IMR-90 (cell line): ENCODE results near the gene BAD.

Experiments
- BHLHE40 ChIP-seq: fragments of 150-350 bp; IDR thresholded peaks from 2 replicates; pipeline ENCODE4 v1.6.1; 2016; ENCODE audit warnings: mild to moderate bottlenecking, low read depth, low read length
- CEBPB ChIP-seq: IDR thresholded peaks from 2 replicates; pipeline ENCODE4 v1.6.1; 2012; ENCODE audit warnings: low read depth, low read length, improper control_type of control experiment
- CHD1 ChIP-seq: IDR thresholded peaks from 2 replicates; pipeline ENCODE4 v1.6.1; 2012; ENCODE audit warnings: low read depth, low read length, improper control_type of control experiment
- MAFK ChIP-seq: IDR thresholded peaks from 2 replicates; pipeline ENCODE4 v1.6.1; 2012; ENCODE audit warnings: low read depth, low read length, improper control_type of control experiment
- MXI1 ChIP-seq: IDR thresholded peaks from 2 replicates; pipeline ENCODE4 v1.6.1; 2012; ENCODE audit warnings: low read depth, mild to moderate bottlenecking, low read length, moderate library complexity, borderline replicate concordance
- POLR2A ChIP-seq: IDR thresholded peaks from 2 replicates; pipeline ENCODE4 v1.6.1; 2012; ENCODE audit warnings: mild to moderate bottlenecking, low read depth, low read length
- RAD21 ChIP-seq: IDR thresholded peaks from 2 replicates; pipeline ENCODE4 v1.6.1; 2012; ENCODE audit warnings: low read length, improper control_type of control experiment
- RCOR1 ChIP-seq: IDR thresholded peaks from 2 replicates; pipeline ENCODE4 v1.6.1; 2012; ENCODE audit warnings: mild to moderate bottlenecking, low read length, improper control_type of control experiment; ENCODE audit not compliant: insufficient replicate concordance
- RFX5 ChIP-seq: IDR thresholded peaks from 2 replicates; pipeline ENCODE4 v1.8.0; 2012; ENCODE audit warnings: low read depth, mild to moderate bottlenecking, low read length, moderate library complexity
- TF ChIP-seq, protein P1 (sequence below): conservative IDR thresholded peaks from 2 replicates; pipeline ENCODE4 v1.5.1; 2012; ENCODE audit warnings: mild to moderate bottlenecking, low read depth, low read length, improper control_type of control experiment

DNA sequence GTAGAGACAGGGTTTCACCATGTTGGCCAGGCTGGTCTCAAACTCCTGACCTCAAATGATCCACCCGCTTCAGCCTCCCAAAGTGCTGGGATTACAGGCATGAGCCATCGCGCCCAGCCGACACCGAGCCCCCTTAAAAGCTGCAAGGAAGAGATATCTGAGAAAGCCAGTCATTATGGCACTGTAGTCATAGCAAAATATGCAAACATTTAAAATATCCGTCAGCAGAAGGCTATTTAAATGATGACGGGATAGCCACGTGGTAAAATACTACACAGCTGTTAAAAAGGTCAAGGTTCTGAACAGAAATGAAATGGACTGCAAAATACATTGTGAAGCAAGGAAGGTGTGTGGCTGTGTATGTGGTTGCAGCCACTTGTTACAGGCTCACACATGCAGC is 49.1 kb upstream of the BAD start:
- TF ChIP-seq, protein P1, sequence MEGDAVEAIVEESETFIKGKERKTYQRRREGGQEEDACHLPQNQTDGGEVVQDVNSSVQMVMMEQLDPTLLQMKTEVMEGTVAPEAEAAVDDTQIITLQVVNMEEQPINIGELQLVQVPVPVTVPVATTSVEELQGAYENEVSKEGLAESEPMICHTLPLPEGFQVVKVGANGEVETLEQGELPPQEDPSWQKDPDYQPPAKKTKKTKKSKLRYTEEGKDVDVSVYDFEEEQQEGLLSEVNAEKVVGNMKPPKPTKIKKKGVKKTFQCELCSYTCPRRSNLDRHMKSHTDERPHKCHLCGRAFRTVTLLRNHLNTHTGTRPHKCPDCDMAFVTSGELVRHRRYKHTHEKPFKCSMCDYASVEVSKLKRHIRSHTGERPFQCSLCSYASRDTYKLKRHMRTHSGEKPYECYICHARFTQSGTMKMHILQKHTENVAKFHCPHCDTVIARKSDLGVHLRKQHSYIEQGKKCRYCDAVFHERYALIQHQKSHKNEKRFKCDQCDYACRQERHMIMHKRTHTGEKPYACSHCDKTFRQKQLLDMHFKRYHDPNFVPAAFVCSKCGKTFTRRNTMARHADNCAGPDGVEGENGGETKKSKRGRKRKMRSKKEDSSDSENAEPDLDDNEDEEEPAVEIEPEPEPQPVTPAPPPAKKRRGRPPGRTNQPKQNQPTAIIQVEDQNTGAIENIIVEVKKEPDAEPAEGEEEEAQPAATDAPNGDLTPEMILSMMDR = no peak
- TF ChIP-seq CEBPB (no peak), CHD1 (no peak), POLR2A (no peak), MXI1 (no peak), RCOR1 (no peak), BHLHE40 (no peak), RAD21 (no peak), MAFK (no peak), RFX5 (no peak)
